ENCODE measurements around the gene FAM181A.
A peak's percentile ranks its signal among the peaks of the same experiment; 100 is the strongest.

Gene FAM181A

DNA sequence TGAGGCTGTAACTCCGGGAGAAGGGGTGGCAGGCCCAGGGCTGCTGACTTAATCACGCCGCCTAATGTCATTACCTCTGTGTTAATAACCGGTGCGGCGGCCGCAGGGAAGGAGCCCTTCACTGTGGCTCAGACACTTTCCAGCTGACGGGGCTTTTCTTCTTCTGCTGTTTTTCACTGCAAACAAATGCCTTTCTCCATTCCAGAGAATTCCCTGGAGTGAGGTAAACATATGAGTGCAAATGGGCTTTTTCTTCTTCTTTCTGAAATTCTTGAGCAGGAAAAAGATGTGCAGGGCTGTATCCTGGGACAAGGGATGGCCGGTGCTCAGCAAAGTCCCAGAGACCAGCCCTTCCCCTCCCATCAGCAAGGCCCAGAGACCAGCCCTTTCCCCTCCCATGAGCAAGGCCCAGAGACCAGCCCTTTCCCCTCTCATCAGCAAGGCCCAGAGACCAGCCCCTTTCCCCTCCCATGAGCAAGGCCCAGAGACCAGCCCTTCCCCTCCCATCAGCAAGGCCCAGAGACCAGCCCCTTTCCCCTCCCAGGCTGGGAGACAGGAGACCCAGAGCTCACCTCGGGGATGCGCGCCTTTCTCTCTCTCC is 33.4 kb upstream of the FAM181A start:
- DNase-seq (ENCODE audit: low spot score in 2 of 2) = peak in 1 of 2 experiments; percentile 48

DNA sequence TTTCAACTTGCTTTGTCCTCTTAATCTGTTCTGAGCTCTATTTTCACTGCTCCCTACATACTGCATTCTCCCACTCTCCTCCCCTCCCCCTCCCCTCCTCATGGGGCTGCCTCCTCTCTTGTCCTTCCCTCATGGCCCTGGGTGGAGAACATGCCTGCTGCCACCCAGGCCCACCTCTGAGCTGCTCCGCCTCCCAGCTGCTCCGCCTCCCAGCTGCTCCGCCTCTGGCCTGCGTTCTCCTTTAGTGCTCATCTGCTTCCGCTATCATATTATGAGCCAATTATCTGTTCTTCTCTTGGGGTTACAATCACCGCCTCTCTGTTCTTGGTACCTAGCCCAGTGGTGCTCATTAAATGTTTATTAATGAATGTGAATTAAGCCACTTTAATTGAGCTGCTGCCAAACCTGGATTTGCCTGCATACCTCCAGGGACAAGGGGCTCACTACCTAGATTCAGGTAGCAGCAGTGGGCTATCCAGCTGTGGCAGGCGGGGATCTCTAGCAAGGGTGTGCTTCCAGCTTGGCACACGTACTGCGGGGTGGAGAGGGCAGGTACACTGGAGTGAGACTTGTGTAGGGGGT is 32.0 kb upstream of the FAM181A start:
- Histone ChIP-seq H3K9me3 (no peaks in the 10 kb centered on the region), H3K36me3 (replicated peaks) (no peaks in the 10 kb centered on the region), H3K27me3 (ENCODE audit: low read depth) (no peaks in the 10 kb centered on the region), H3K4me1 (peaks cover 6% of the 10 kb centered on the region), H3K4me3 (no peak overlapping the region)
- peak in 1 of 2 experiments; percentile 74 for DNase-seq (ENCODE audit: low spot score in 2 of 2)
- in situ Hi-C loops (cut with MboI; ENCODE audit: low sequenced_read_pairs) = no loop called here

More for the DNA sequence above, 33.4 kb upstream of the FAM181A start:
- Histone ChIP-seq H3K36me3 (replicated peaks) (no peaks in the 10 kb centered on the region), H3K4me1 (peaks cover 6% of the 10 kb centered on the region), H3K9me3 (no peaks in the 10 kb centered on the region), H3K27me3 (ENCODE audit: low read depth) (no peaks in the 10 kb centered on the region), H3K4me3 (no peak overlapping the region)
- in situ Hi-C loops (cut with MboI; ENCODE audit: low sequenced_read_pairs) = no loop called here

DNA sequence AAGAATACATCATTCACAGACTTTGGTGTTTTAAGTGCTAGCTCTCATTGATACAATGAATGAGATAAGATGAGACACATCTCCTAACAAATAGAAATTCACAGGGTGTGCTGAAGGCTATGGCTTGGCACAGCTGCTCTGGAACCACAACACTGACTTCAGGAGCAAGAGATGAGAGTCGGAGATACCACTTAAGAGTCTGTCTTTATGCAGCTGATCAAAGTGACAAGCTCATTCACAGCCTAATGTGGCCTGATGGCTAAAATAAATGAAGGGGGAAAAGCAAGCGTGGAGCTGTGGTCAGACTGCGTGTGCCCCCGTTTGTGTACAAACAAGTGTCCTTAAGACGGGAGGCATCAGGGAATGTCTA is 29.7 kb upstream of the FAM181A start:
- H3K4me1 ChIP-seq = peaks cover 6% of the 10 kb centered on the region
- in situ Hi-C loops (cut with MboI; ENCODE audit: low sequenced_read_pairs) = no loop called here
- no peaks in the 10 kb centered on the region for H3K9me3 ChIP-seq
- H3K27me3 ChIP-seq (ENCODE audit: low read depth) = no peaks in the 10 kb centered on the region
- DNase-seq (ENCODE audit: low spot score in 2 of 2) = no peak
- no peaks in the 10 kb centered on the region for H3K36me3 ChIP-seq (replicated peaks)
- no peak overlapping the region for H3K4me3 ChIP-seq

DNA sequence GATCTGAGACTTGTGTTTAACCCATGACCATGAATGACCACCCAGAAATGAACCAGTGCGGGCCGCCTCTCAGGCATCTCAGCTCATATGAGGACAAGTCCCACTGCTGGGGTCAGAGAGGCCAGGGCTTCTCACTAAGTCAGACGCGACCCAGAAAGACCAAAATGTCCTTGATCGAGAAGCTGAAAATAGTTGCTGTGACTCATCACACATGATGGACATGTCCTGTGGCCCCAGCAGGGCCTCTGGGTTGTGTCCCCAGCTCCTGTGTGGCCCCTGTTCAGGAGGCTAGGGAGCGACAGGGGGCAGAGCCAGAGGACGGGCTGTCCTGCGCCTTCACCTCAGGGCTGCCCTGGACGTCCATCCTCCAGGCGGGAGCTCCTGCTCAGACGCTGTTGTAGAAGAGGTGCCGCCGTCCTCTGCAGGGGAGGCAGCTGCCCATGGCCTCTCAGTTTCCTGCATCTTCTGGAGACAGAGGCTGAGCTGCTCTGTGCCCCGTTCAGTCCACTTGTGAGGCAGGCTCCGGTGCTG is 29.0 kb upstream of the FAM181A start:
- H3K9me3 ChIP-seq = no peaks in the 10 kb centered on the region
- no peak for DNase-seq (ENCODE audit: low spot score in 2 of 2)
- H3K36me3 ChIP-seq (replicated peaks) = no peaks in the 10 kb centered on the region
- peaks cover 6% of the 10 kb centered on the region for H3K4me1 ChIP-seq
- in situ Hi-C loops (cut with MboI; ENCODE audit: low sequenced_read_pairs) = no loop called here
- H3K27me3 ChIP-seq (ENCODE audit: low read depth) = no peaks in the 10 kb centered on the region
- no peak overlapping the region for H3K4me3 ChIP-seq

- no peaks in the 10 kb centered on the region for H3K36me3 ChIP-seq (replicated peaks)
- DNase-seq (ENCODE audit: low spot score in 2 of 2) = no peak
- peaks cover 4% of the 10 kb centered on the region for H3K4me1 ChIP-seq
- H3K27me3 ChIP-seq (ENCODE audit: low read depth) = no peaks in the 10 kb centered on the region
- H3K4me3 ChIP-seq = no peak overlapping the region
- in situ Hi-C loops (cut with MboI; ENCODE audit: low sequenced_read_pairs) = no loop called here
- no peaks in the 10 kb centered on the region for H3K9me3 ChIP-seq
Measured at GRCh38 chr14:93898731-93899130, 28.4 kb upstream of the FAM181A start.

GRCh38 chr14:93901813-93902212 is 25.3 kb upstream of the FAM181A start:
- no peaks in the 10 kb centered on the region for H3K9me3 ChIP-seq
- no peaks in the 10 kb centered on the region for H3K36me3 ChIP-seq (replicated peaks)
- no peaks in the 10 kb centered on the region for H3K4me1 ChIP-seq
- DNase-seq (ENCODE audit: low spot score in 2 of 2) = no peak
- H3K4me3 ChIP-seq = no peak overlapping the region
- in situ Hi-C loops (cut with MboI; ENCODE audit: low sequenced_read_pairs) = no loop called here
- no peaks in the 10 kb centered on the region for H3K27me3 ChIP-seq (ENCODE audit: low read depth)

- DNase-seq (ENCODE audit: low spot score in 2 of 2) = no peak
- no peaks in the 10 kb centered on the region for H3K4me1 ChIP-seq
- in situ Hi-C loops (cut with MboI; ENCODE audit: low sequenced_read_pairs) = no loop called here
- H3K36me3 ChIP-seq (replicated peaks) = no peaks in the 10 kb centered on the region
- H3K9me3 ChIP-seq = no peaks in the 10 kb centered on the region
- H3K4me3 ChIP-seq = no peak overlapping the region
- H3K27me3 ChIP-seq (ENCODE audit: low read depth) = no peaks in the 10 kb centered on the region
Measured at GRCh38 chr14:93902619-93903307, 24.4 kb upstream of the FAM181A start.

GRCh38 chr14:93903342-93904184 is 23.6 kb upstream of the FAM181A start:
- in situ Hi-C loops (cut with MboI; ENCODE audit: low sequenced_read_pairs) = no loop called here
- peak; percentile 18 to 68 for DNase-seq (ENCODE audit: low spot score in 2 of 2)
- Histone ChIP-seq H3K36me3 (replicated peaks) (no peaks in the 10 kb centered on the region), H3K27me3 (ENCODE audit: low read depth) (no peaks in the 10 kb centered on the region), H3K9me3 (no peaks in the 10 kb centered on the region), H3K4me3 (no peak overlapping the region), H3K4me1 (no peaks in the 10 kb centered on the region)

- Histone ChIP-seq H3K36me3 (replicated peaks) (no peaks in the 10 kb centered on the region), H3K9me3 (no peaks in the 10 kb centered on the region), H3K4me1 (no peaks in the 10 kb centered on the region), H3K27me3 (ENCODE audit: low read depth) (no peaks in the 10 kb centered on the region), H3K4me3 (no peak overlapping the region)
- DNase-seq (ENCODE audit: low spot score in 2 of 2) = no peak
- in situ Hi-C loops (cut with MboI; ENCODE audit: low sequenced_read_pairs) = loop anchor here (5.0 kb wide), 1 partner anchor 258 kb away; no protein-coding TSS in a partner anchor
Measured at GRCh38 chr14:93905623-93906022, 21.5 kb upstream of the FAM181A start.

DNA sequence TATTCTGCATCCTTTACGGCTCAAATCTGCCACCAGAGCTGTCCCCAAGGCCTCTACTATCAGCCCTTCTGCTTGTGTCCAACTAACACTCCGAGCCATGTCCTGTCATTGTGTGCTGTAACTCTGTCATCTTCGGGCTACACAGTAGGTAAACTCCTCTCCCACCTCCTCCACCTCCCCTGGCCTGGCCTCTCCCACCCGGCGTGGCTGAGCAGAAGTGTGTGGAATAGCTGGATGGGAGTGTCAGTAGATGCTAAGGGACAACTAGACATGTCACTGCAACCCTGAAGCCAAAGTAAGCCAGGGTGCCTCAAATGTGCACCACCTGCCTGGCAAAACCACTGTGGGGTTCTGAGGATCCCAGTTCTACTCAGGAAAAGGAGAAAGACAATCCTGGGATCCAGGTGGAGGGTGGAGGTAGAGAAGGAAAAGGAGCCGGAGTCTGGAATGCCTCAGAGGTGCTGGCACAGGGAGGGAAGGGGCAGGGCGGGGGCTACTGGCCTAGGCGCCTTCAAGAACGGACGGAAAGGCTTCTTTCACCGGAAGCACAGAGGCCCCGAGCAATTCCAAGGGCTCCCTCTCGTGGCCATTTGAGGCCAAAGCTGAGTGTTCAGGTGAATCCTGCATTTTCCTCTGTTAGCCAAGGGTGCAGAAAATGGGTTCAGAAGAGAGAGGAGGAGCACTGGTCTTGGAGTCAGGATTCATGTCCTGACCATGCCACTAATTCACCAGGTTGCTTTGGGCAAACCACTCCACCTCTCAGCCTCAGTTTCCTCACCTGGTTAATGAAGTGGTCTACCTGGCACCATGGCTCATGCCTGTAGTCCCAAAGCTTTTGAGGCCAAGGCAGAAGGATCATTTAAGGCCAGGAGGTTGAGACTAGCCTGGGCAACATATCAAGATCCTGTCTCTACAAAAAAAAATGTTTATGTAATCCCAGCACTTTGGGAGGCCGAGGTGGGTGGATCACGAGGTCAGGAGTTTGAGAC is 20.5 kb upstream of the FAM181A start:
- in situ Hi-C loops (cut with MboI; ENCODE audit: low sequenced_read_pairs) = loop anchor here (5.0 kb wide), 1 partner anchor 259 kb away; no protein-coding TSS in a partner anchor
- no peaks in the 10 kb centered on the region for H3K9me3 ChIP-seq
- DNase-seq (ENCODE audit: low spot score in 2 of 2) = peak; percentile 70 to 86
- no peaks in the 10 kb centered on the region for H3K36me3 ChIP-seq (replicated peaks)
- no peaks in the 10 kb centered on the region for H3K4me1 ChIP-seq
- no peaks in the 10 kb centered on the region for H3K27me3 ChIP-seq (ENCODE audit: low read depth)
- no peak overlapping the region for H3K4me3 ChIP-seq

- no peaks in the 10 kb centered on the region for H3K4me1 ChIP-seq
- in situ Hi-C loops (cut with MboI; ENCODE audit: low sequenced_read_pairs) = loop anchor here (5.0 kb wide), 1 partner anchor 262 kb away; no protein-coding TSS in a partner anchor
- DNase-seq (ENCODE audit: low spot score in 2 of 2) = no peak
- no peaks in the 10 kb centered on the region for H3K9me3 ChIP-seq
- no peak overlapping the region for H3K4me3 ChIP-seq
- no peaks in the 10 kb centered on the region for H3K36me3 ChIP-seq (replicated peaks)
- H3K27me3 ChIP-seq (ENCODE audit: low read depth) = no peaks in the 10 kb centered on the region
Measured at GRCh38 chr14:93909429-93910128, 17.6 kb upstream of the FAM181A start.

GRCh38 chr14:93911975-93912615 is 15.0 kb upstream of the FAM181A start:
- DNase-seq (ENCODE audit: low spot score in 2 of 2) = no peak
- Histone ChIP-seq H3K36me3 (replicated peaks) (no peaks in the 10 kb centered on the region), H3K9me3 (no peaks in the 10 kb centered on the region), H3K27me3 (ENCODE audit: low read depth) (no peaks in the 10 kb centered on the region), H3K4me3 (no peak overlapping the region), H3K4me1 (no peaks in the 10 kb centered on the region)
- in situ Hi-C loops (cut with MboI; ENCODE audit: low sequenced_read_pairs) = no loop called here
